ENCODE measurements around the gene LRRC32. TPM values are rescaled to one million over a fixed set of nuclear protein-coding genes. Genes with fewer than 3 reads are reported as not detected.

The LRRC32 gene
- total RNA-seq, 1 experiment from 2014 or later, result 0.05 TPM

DNA sequence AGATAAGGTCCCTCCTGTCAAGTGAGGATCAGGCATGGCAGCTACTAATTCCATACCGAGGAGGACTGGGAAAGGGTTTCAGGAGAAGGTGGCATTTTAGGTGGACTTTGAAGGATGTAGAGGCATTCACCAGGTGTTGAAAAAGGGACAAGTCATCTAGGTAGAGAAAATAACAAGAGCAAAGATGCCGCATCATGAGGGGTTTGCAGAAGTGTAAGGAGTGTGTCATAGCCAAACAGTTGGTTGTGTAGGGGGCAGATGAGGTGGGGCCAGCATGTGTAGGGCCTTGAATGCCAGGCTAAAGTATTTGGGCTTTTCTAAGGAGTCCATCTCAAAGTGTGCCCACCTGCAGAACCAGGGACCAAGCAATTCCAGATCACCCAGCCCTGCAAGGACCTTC, 11.6 kb upstream of the LRRC32 start:
- DNase-seq (ENCODE audit: extremely low read depth, low read depth), result no peak

DNA sequence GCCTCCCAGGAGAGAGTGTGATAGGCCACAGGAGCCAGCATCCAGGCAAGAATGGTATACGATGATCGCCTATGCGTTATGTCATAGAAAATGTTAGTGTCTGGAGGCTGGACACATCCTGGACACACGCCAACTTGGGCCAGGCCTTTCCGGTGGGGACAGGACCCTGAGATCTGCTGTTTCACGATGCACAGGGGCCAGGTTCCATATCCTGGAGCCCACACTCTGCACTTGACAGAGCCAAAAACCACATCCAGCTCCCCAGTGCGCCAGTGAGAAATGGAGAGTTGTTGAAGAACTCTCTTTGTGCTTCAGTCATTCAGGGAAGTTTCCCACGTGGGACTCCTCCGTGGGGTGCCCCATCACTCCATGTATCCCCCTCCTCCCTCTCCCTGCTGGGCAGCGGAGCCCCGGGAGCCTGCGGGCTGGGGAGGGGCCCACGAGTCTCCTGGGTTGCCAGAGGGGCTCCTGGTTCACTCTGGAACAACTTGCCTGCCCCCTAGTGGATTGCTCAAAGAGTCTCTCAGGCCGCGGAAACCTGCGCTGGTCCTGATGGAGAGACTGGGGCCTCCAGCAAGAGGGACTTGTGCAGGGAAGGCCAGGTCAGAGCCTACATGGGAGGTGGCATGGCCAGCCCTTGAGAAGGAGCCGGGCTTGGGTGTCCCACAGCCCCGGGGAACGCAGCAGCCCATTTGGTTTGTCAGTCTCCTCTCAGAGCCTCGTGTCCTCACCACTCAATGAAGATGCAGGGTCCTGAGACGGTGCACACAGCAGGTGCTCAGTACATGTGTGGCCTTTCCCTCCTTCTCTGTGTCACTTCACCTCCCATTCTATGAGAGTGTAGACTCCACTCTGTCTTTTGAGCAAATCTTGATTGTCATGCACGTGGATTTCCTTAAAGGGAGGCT, 10.2 kb upstream of the LRRC32 start:
- peak; percentile 53 for DNase-seq (ENCODE audit: extremely low read depth, low read depth)

DNA sequence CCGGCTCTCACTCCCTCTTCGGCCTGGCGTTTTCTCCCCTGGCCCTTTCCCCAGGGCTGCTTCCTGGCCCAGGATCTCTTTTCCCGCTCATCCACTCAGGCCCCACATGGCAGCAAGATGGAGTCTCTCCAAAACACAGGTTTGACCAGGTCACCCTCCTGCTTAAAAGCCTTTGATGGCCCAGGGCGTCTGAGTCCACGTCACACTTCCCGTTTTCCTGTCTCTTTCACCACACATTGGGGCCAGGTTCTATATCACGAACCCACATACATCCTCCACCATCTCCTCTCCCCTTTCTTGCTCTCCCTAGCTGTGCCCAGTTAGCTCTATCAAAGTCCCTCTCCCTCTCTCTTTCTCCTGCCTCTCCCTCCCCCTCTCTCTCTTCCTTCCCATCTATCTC, 7.8 kb upstream of the LRRC32 start:
- no peak for DNase-seq (ENCODE audit: extremely low read depth, low read depth)

DNA sequence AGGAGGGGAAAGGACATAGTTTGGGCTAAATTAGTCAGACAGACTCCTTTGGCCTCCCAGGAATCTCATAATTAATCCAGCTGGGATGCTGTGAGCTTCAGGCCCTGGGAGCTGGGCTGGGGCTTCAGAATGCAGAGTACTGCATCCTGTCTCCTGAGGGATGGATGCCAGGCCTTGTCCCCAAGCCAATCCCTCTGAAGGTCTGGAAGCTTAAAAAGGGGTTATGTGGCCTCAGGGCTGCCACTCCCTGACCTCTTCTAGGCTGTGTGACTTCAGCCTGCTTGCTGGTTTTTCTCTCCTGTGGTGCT, 6.9 kb upstream of the LRRC32 start:
- DNase-seq (ENCODE audit: extremely low read depth, low read depth), result no peak

DNA sequence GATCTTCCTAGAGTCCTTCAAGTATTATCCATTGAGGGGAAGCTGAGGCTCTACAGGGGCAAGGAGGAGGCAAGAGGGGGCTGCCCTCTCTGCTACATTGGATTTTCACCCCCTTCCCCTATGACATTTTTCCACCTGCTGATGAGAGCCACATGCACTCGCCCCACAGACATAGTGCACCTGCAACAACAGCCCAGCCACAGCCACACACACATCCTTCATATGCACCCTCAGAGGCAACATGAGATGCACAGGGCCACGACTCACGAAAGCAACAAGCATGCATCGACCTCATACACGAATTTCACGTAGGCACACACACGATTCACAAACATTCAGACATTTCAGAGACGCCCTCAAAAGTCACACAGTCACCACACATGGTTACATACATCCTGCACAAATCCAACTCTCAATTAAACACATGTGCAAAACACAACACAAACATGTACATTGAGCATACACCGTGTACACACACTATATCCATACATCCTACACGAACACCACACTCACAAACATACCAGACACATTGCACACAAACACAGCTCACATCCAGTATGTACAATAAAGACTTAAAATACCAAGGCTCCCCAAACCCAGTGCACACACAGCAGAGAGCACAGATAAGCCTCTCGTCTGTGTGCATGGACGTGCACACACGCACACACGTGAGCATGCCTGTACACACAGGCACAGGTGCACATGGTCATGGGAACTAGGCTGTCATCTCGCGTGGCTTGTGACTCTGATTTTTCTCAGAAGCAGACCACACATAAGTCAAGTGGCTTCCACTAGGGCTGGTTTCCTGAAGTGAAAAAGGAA, 6.3 kb upstream of the LRRC32 start:
- DNase-seq (ENCODE audit: extremely low read depth, low read depth), result no peak

DNA sequence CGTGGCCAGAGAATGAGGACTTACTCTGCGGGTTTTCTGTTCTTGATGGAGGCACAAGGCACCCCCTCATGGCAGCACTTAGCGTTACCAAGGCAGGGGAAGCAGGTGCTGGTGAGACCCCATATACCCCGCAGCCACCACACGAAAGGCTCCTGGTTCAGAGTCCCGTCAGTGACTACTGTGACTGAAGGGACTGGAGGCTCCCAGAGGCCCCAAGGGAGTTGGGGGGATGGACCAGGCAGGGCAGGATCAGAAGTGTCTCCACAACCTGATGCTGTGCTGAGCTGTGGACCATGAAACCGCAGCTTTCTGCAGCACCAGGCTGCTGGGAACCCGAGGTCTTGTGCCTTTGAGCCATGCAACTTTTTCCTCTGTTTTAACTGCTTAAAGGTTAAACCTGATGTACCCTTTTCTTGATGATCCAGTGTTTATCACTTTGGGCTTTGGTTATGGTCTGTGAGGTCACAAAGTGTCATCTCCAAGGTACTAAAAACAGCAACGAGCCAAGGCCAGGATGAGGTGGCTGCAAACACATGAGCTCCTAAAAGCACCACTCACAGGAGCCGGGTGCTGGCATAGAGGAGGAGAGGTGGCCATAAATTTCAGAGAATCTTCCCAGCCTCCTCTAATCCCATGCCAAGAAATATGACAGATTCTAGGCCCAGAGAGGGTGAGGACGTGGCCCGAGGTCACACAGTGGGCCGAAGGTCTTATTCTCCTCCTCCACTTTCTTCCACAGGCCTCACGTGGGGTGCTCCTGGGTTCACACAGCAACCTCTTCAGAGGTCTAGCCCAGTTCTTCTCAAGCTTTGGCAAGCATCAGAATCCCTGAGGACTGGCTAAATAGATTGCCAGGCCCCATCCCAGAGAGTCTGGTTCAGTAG, 4.2 kb upstream of the LRRC32 start:
- DNase-seq (ENCODE audit: extremely low read depth, low read depth), result no peak

DNA sequence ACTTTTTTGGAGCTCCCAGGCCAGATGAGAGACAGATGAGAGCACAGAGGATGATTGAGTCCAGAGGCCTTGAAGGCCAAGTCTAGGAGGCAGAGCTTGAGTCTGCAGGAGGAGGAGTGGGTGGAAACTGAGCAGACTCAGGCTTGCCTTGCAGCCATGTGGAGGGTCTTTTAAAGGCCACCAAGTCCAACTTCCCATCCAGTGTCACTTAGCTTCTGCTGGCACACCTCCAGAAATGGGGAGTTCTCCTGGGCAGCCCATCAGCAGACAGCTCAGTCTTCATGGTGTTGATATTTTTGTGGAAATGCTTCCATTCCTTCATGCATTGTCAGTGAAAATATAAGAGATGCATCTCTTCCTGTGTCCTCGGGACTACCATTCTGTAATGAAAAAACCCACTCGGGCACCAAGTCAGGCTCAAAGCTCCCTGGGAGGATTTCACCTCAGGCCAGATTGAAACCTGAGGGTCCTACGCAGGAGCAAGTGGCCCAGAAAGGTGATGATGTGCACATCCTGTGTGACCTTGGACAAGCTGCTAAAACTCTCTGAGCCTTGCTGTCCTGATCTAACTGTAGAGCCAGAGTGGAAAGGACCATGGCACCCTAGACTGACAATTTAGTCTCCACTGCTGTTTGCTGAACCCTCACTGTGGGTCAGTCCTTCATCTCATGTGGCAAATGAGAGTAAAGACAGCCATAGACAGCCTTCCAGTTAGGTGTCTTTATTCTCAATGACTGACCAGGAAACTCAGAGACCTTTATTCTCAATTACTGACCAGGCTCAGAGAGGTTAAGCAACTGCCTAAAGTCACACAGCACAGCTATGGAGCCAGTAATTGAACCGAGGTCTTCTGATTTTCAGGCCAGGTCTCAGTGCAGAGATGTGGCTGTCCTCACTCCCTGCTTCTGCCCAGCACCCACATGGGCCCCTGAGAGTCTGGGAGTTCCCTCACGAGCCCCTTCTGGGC, 2.9 kb upstream of the LRRC32 start:
- DNase-seq (ENCODE audit: extremely low read depth, low read depth), result no peak

DNA sequence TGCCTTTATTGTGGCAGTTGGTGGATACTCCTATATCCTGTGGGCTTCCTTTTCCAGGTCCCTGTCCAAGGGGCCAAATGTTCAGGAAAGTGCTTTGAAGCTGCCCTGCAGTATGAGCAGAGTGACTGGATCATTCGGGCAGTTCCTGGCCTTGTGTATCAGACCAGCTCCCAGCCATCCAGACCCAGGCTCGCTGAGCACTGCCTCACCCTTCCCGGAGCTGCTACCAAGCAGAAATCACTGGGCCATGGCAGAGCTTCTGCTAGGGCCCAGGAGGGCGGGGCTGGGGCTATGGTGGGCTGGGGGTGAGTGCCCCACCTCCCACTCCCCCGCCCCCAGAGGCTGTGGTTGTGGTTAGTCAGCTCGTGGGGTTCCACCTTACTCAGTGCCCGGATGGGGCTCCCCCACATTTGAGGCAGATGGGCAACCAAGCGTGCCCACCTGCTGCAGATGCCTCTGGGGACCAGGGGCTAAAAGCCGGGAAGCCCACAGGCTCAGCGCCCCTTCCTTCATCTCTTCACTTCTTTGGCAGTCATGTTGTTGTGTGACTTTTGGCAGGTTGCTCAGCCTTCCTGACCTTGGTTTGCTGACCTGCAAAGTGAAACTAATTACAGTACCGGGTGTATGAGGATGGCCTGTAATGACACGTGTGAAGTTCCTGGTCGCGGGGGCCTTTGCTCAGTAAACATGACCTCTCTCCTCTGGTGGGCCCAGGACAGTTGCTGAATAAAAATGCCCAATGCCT, 2.1 kb upstream of the LRRC32 start:
- no peak for DNase-seq (ENCODE audit: extremely low read depth, low read depth)

DNA sequence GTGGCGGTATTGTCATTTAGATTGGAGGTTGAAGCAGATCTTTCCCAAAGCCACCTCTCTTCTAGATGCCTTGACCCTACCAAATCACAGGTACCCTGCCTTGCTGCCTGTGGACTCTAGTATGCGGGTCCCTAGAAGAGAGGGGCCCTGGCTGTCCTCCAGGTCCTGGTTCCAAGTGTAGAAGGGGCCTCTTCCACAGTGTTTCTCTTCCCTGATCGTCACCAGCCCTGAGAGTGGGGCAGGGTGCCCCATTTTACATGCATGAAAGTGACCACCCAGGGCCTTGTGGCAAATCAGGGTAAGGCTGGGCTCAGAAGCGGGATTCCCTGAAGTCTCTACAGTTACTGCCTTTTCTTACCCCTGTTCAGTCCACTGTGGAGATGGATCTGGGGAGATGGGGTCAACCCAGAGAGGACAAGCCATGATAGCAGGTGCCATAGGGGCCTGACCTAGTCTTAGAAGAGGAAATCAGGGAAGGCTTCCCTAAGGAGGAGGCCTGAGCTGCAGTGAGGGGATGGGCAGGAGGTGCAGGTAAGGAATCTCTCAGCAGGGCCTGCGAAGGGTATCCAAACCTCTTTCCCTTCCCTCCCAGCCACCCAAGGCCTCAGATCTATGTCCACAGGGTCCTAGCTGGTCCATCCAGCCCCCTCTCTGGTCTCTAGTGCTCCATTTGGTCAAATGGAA, 1.2 kb upstream of the LRRC32 start:
- DNase-seq (ENCODE audit: extremely low read depth, low read depth), result no peak

DNA sequence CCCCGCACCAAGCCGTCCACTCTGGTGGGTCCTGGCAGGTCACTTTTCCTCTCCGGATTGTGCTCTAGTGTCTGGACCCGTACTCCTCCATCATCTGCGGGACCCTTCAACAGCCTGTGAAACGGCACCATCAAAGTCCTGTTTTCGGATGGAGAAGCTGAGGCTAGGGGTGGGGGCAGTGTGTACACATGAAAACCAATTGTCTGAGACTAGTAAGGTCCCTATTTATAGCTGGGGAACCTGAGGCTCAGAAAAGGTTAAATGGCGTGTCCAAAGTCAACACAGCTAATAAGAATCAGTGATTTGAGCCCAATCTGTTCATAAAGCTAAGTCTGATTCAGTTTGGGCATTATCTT, 668 bp upstream of the LRRC32 start:
- no peak for DNase-seq (ENCODE audit: extremely low read depth, low read depth)

DNA sequence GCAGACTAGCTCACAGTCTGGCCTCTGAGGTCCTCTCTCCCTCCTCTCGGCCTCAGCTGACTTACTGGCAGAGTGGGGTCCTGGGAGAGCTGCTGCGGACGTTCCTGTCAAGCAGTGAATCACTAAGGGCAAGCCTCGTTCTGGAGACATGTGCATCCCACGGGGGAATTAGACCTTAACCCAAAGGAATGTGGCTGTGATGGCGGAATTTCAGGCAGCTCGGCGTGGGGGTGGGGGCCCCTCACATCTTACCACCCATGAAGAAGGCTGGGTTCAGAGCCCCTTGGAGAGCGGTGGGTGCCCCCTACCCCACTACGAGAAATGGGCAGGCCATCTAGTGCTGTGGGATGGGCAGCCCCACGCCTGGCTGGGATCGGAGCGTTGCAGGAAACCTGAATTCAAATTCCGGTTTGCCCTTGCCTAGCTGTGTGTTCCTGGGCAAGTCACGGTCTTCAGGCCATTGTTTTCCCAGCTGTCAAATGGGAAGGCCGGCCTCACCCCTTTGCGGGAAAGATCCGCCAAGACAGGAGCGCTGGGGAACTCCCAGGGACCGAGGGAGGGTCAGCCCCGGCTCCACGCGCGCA, 554 bp downstream of the LRRC32 start:
- no peak for DNase-seq (ENCODE audit: extremely low read depth, low read depth)

DNA sequence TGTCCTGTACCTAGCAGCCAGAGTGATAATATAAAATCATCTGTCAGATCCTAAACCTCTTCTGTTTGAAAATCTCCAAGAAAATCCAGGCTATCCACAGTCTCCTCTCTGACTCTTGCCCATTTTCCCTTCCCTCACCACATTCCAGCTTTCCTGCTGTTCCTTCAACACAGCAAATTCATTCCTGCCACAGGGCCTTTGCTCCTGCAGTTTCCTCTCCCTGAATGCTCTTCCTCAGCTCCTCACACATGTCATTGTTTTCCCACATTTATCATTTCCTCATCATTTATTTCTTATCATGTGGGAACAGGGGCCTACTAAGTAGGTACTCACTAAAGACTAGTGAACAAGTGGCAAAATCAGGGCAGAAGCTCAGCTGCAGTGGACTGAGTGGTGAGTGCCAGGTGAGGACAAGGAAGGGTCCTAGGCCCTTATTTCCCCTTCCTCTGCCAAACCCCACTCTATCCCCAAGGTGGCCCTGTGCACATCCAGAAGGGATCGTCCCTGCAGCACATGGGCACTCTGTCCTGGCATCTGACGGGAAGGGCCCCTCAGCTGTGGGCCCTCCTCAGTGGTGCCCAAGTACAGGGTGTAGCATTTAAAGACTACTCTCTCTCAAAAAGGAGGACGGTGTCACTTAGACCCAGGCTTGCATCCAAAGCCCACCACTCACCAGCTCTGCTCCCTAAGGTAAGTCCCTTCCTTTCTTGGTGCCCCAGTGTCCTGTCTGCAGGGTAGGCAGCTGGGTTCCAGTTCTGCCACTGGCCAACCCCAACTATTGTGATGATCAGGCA, 2.0 kb downstream of the LRRC32 start:
- DNase-seq (ENCODE audit: extremely low read depth, low read depth), result no peak

DNA sequence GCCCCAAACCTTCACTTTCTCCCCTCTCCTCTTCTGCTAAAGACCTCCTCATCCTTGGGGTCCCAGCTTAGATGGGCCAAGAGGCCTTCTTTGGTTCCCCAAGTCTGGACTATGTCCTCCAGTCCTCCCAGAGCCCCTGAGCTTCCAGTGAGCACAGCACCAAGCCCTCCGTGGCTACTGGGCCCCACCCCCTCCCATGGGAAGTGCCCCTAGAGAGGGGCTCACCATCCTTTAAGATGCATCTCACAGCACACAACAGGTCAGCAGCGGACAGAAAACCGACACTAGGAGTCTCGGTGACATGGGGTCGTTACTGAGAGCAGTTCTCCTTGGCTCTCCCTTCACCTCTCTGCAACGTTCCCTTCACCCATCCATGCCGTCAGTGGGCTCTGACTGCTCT, 2.7 kb downstream of the LRRC32 start:
- DNase-seq (ENCODE audit: extremely low read depth, low read depth), result no peak

DNA sequence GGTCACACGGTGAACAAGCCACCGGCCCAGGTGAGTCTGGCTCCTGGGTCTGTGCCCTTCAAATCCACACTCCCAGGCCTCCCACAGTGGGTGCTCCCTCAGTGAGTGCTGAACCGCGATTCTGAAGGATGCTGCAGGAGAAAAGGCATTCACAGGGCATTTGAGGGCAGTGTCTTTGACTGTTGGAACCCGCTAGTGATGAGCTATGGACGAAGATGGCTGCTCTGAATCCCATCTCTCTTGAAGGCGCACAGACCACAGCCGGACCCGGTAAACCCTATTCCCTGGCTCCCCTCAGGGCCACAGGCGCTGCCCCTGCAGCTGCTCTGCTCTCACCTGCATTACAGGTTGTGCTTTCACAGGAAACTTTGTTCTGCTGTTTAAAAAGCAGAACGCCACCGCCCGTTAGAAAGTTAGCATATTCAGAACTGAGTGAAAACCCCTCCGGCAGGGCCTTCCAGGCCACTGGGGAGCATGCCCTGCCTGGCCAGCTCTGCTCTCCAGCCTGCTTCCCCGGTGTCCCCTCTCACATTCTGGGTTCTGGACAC, 3.2 kb downstream of the LRRC32 start:
- no peak for DNase-seq (ENCODE audit: extremely low read depth, low read depth)

DNA sequence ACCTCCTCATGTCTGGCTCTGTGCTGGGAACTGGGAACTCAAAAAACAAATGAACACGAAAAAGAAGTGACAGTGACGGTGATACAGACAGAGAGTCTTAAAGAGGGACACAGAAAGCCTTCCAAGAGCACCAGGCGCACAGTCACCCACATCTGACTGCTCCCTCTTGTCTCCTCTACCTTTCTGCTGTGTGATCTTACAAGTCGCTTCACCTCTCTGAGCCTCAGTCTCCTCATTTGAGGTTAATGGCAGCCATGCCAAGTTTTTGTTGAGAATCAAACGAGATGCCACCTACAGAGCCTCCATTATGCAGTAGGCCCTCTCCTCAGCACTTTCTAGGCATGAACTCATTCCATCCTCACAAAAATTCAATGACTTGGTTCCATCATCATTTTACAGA, 3.7 kb downstream of the LRRC32 start:
- no peak for DNase-seq (ENCODE audit: extremely low read depth, low read depth)

DNA sequence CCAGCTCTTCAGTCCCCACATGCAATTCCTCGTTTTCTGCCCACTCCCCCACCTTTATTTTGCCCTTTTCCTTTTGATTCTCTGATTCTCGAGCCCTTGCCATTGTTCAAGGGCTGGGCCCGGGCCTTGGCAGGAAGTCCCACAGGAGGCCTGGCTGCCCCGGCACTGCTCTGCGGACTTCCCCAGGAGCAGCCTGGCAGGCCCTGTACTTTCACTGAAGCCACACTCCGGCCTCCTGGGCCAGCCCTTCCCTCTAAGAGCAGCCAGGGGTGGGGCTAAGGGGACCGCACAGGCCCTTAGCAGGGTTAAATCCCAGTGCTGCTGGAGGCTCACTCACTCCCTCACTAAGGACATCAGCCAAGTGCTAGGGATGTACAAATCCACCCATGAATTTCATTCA, 4.1 kb downstream of the LRRC32 start:
- DNase-seq (ENCODE audit: extremely low read depth, low read depth), result no peak

DNA sequence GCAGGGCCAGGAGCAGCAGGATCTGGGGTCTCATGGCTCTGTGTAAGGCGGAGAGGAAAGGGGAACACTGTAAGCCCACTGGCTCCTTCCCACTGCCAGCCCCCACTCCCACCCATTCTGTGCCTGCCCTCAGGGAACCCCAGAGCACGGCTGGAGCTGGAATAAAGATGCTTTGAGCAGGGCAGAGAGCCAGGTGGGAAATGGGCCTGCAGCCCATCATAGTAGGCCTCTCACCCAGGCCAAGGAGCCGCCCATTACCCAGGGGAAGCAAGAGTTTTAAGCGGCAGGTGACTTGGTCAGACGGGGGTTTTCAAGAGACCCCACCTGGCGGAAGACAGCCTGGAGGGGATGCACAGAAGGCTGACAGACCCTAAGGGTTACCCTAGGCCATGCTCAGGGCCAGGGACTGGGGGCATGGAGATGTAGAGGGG, 4.6 kb downstream of the LRRC32 start:
- DNase-seq (ENCODE audit: extremely low read depth, low read depth), result no peak
